ENCODE data around the gene SGMS1. TPM values are rescaled to one million over a fixed set of nuclear protein-coding genes. Genes with fewer than 3 reads are reported as not detected.

The SGMS1 gene
- total and polyA plus RNA-seq, 4 donors = 15.8 to 142 (median 41.3) TPM

GRCh38 chr10:50627896-50628295 is 4.1 kb upstream of the SGMS1 start:
- DNase-seq = no peak

DNA sequence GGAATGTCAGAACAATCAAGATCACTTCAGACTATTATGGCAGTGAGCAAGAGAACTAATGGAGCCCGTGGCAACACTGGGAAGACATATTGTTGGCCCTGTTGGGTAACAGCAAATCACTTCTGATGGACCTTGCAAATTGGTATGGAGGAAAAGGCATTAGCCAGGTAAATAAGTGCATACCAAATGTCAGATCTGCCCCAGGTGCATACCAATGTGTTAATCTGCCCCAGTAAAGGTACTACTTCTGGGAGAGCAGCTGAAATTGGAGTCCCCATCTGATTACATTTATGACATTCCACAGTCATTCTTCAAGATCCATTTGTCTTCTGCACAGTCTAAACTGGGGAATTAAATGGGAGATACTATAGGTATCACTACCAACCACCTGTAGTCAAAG is 3.7 kb upstream of the SGMS1 start:
- ATAC-seq (ENCODE audit: insufficient read depth, low FRiP score) (no peak), DNase-seq (no peak)
- Histone ChIP-seq H3K4me3 (no peak overlapping the region), H3K4me1 (ENCODE audit: control insufficient read depth in 5 of 5, insufficient read depth in 5 of 5, low read length in 5 of 5) (peaks cover 0 to 9% (median 0%) of the 10 kb centered on the region in 5 donors), H3K9me3 (ENCODE audit: control insufficient read depth in 4 of 4, insufficient read depth in 3 of 4, low read length in 3 of 4) (no peaks in the 10 kb centered on the region), H3K36me3 (ENCODE audit: control insufficient read depth in 4 of 4, insufficient read depth in 4 of 4, low read length in 4 of 4) (peaks cover 0 to 9% (median 2%) of the 10 kb centered on the region in 4 donors), H3K27me3 (ENCODE audit: control insufficient read depth in 3 of 3, insufficient read depth in 3 of 3, low read length in 2 of 3) (no peaks in the 10 kb centered on the region), H3K27ac (ENCODE audit: low read depth in 1 of 2, low read length in 1 of 2) (no peak overlapping the region), H3K9ac (ENCODE audit: insufficient read depth in 1 of 2, low read length in 2 of 2) (no peak overlapping the region)
- TF ChIP-seq, protein P1, sequence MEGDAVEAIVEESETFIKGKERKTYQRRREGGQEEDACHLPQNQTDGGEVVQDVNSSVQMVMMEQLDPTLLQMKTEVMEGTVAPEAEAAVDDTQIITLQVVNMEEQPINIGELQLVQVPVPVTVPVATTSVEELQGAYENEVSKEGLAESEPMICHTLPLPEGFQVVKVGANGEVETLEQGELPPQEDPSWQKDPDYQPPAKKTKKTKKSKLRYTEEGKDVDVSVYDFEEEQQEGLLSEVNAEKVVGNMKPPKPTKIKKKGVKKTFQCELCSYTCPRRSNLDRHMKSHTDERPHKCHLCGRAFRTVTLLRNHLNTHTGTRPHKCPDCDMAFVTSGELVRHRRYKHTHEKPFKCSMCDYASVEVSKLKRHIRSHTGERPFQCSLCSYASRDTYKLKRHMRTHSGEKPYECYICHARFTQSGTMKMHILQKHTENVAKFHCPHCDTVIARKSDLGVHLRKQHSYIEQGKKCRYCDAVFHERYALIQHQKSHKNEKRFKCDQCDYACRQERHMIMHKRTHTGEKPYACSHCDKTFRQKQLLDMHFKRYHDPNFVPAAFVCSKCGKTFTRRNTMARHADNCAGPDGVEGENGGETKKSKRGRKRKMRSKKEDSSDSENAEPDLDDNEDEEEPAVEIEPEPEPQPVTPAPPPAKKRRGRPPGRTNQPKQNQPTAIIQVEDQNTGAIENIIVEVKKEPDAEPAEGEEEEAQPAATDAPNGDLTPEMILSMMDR (IDR thresholded peaks at IDR 0.05; ENCODE audit: control extremely low read depth, extremely low read depth) = no peak
- 97 to 99% methylated on average over 1 of the region's 1 CpG for WGBS, 2 donors

More at GRCh38 chr10:50627896-50628295, 4.1 kb upstream of the SGMS1 start:
- TF ChIP-seq, protein P1 (IDR thresholded peaks at IDR 0.05; ENCODE audit: control extremely low read depth, extremely low read depth) = no peak
- Histone ChIP-seq H3K27ac (ENCODE audit: low read depth in 1 of 2, low read length in 1 of 2) (no peak overlapping the region), H3K36me3 (ENCODE audit: control insufficient read depth in 4 of 4, insufficient read depth in 4 of 4, low read length in 4 of 4) (peaks cover 0 to 13% (median 2%) of the 10 kb centered on the region in 4 donors), H3K9ac (ENCODE audit: insufficient read depth in 1 of 2, low read length in 2 of 2) (no peak overlapping the region), H3K4me3 (no peak overlapping the region), H3K27me3 (ENCODE audit: control insufficient read depth in 3 of 3, insufficient read depth in 3 of 3, low read length in 2 of 3) (no peaks in the 10 kb centered on the region), H3K4me1 (ENCODE audit: control insufficient read depth in 5 of 5, insufficient read depth in 5 of 5, low read length in 5 of 5) (peaks cover 0 to 9% (median 0%) of the 10 kb centered on the region in 5 donors), H3K9me3 (ENCODE audit: control insufficient read depth in 4 of 4, insufficient read depth in 3 of 4, low read length in 3 of 4) (no peaks in the 10 kb centered on the region)
- WGBS, 2 donors = 95 to 97% methylated on average over 4 of the region's 4 CpGs
- ATAC-seq (ENCODE audit: insufficient read depth, low FRiP score) = no peak

DNA sequence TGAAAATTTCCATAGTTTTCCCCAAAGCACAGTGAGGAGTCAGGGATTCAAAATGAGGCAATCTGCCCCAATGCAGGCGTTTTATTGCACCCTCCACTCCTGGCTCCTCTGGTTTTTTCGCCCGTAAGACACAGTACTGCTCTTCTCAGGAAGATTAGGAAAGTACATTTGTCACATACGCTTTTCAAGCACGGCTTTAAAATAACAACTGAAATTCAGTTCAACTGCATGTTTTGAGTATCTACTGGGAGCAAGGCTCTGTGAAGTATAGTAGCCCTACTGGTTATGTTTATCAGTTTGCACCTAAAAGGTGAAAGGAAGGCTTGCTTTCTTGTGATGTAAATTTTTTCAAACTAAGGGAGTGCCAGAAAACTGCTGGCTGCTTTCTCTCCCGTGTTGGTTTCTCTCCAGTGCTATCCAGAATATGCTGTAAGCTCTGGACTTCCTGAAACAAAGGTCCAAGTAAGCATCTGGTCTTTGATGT is 1.9 kb upstream of the SGMS1 start:
- WGBS, 2 donors = 1 to 5% methylated on average over 6 of the region's 6 CpGs
- ATAC-seq (ENCODE audit: insufficient read depth, low FRiP score) (no peak), DNase-seq (peak in 1 of 3 donors; percentile 69)
- no peaks in the 10 kb centered on the region for H3K9me3 ChIP-seq (ENCODE audit: control insufficient read depth in 4 of 4, insufficient read depth in 3 of 4, low read length in 3 of 4)
- peak overlapping the region; percentile 33 for H3K4me3 ChIP-seq
- peak overlapping the region; percentile 97 to 100 for H3K27ac ChIP-seq (ENCODE audit: low read depth in 1 of 2, low read length in 1 of 2)
- H3K9ac ChIP-seq (ENCODE audit: insufficient read depth in 1 of 2, low read length in 2 of 2) = peak overlapping the region; percentile 77 to 94
- peaks cover 0 to 9% (median 0%) of the 10 kb centered on the region in 4 donors for H3K36me3 ChIP-seq (ENCODE audit: control insufficient read depth in 4 of 4, insufficient read depth in 4 of 4, low read length in 4 of 4)
- TF ChIP-seq, protein P1 (IDR thresholded peaks at IDR 0.05; ENCODE audit: control extremely low read depth, extremely low read depth) = no peak
- peaks cover 0 to 27% (median 0%) of the 10 kb centered on the region in 5 donors for H3K4me1 ChIP-seq (ENCODE audit: control insufficient read depth in 5 of 5, insufficient read depth in 5 of 5, low read length in 5 of 5)
- H3K27me3 ChIP-seq (ENCODE audit: control insufficient read depth in 3 of 3, insufficient read depth in 3 of 3, low read length in 2 of 3) = no peaks in the 10 kb centered on the region

All from lung (tissue), 12 donors.